Skin epidermis (tissue), 12 donors: ENCODE results near the gene FOXE3.

Experiments
- H3K27ac ChIP-seq, 21 experiments: fragments of 200-600 bp; sonication (generic) in 11 of 21; one replicate each; pipeline ENCODE4 v1.5.0; 2020; ENCODE audit warnings: mild to moderate bottlenecking in 3 of 21, inconsistent platforms in 2 of 21, moderate library complexity in 2 of 21
- H3K4me3 ChIP-seq, 7 experiments: fragments of 200-600 bp; sonication (generic) in 2 of 7; one replicate each; pipeline ENCODE4 v1.5.0; 2020; ENCODE audit warnings: inconsistent platforms in 2 of 7, mild to moderate bottlenecking in 2 of 7, moderate library complexity in 1 of 7

Gene FOXE3

GRCh38 chr1:47415728-47416318 lies at the start of gene FOXE3:
Gene FOXE3 (plus strand): TSS chr1:47416285. CDS start chr1:47416316, 31 bp downstream.
- Histone ChIP-seq H3K4me3 (peak within 1 kb of the TSS in 2 of 7 experiments; percentile 23 to 33), H3K27ac (no peak within 1 kb of the TSS)

DNA sequence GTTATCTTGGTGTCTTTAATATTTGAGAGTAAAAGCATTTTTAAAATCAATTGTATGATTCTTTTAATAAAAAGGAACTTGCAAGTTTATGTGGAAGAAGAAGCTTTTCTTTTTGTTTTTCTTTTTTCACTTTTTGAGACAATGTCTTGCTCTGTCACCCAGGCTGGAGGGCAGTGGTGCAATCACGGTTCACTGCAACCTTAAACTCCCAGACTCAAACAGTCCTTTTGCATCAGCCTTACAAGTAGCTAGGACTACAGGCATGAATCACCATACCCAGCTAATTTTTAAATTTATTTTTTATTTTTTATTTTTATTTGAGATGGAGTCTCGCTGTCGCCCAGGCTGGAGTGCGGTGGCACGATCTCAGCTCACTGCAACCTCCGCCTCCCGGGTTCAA lies 48.4 kb upstream of the FOXE3 start:
- Histone ChIP-seq H3K27ac (no peak overlapping the region), H3K4me3 (no peak overlapping the region)

- no peak overlapping the region for H3K4me3 ChIP-seq
- no peak overlapping the region for H3K27ac ChIP-seq
Observed at GRCh38 chr1:47371016-47371517, 45.0 kb upstream of the FOXE3 start.

GRCh38 chr1:47374501-47374900 lies 41.6 kb upstream of the FOXE3 start:
- H3K27ac ChIP-seq = no peak overlapping the region
- H3K4me3 ChIP-seq = no peak overlapping the region

GRCh38 chr1:47378147-47378546 lies 37.9 kb upstream of the FOXE3 start:
- Histone ChIP-seq H3K27ac (no peak overlapping the region), H3K4me3 (no peak overlapping the region)

GRCh38 chr1:47380699-47381098 lies 35.4 kb upstream of the FOXE3 start:
- no peak overlapping the region for H3K4me3 ChIP-seq
- no peak overlapping the region for H3K27ac ChIP-seq

DNA sequence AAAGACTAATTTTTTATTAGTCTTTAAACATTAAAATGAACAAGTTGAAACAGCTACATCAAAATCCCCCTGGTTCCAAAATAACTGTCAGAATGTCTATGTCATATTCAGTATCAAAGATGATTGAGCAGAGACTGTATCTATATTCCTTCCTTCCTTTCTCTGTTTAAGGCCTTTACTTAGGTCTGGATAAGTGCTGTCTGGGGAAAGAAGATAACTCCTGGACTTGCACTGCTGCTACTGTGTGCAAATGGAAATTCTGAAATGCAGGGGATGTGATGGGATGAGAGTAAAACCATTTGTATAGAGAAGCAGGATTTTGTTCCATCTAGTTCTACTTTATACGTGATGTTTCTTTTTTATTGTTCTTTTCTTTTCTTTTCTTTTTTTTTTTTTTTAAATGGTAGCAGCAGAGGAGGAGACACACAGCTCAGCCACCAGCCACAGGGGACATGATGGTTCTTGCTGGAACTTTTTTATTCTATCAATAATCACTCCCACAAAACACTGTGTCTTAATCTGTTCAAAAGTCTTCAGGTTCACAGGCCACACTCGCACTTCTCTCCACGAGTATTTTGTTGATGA lies 33.6 kb upstream of the FOXE3 start:
- Histone ChIP-seq H3K4me3 (no peak overlapping the region), H3K27ac (no peak overlapping the region)

GRCh38 chr1:47384083-47384482 lies 32.0 kb upstream of the FOXE3 start:
- no peak overlapping the region for H3K4me3 ChIP-seq
- no peak overlapping the region for H3K27ac ChIP-seq

- H3K4me3 ChIP-seq = no peak overlapping the region
- no peak overlapping the region for H3K27ac ChIP-seq
Observed at GRCh38 chr1:47385020-47385419, 31.1 kb upstream of the FOXE3 start.

- Histone ChIP-seq H3K4me3 (no peak overlapping the region), H3K27ac (no peak overlapping the region)
Observed at GRCh38 chr1:47386268-47386667, 29.8 kb upstream of the FOXE3 start.

DNA sequence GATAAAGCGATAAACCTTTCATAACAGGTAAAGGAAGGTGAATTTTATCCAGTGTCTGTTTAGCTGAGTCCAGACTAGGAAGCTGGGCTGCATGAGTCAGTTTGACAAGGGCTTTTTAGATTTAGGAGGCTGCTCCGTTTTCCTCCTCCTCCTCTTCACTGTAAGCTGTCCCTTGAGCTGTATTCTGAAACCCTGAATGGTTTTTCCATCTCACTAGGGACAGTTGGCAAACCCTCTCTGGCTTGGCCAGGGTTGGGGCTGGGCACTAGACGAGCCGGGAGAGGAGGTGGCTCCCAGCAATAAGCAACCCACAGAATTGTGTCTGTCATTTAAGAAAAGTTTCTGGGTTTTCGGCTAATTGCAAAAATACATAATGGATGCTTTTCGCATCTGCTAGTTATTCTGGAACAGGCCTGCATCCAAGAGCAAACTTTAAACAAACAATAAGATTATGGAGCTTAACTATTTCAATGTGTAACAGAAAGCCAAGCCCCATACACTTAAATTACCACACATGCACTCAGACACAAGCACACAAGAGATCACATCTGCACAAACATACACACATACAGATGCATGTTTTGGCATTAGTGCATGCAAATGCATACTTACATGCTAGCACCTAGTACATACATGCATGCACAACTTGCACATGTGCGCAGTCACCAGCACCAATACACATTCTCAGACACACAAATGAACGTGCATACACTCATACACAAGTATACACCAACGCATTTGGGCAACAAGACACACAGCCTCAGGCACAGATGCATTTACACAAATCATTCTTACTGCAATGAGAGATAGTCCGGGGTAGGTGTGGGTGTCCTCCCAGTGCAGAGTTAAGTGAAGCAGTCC lies 27.8 kb upstream of the FOXE3 start:
- H3K4me3 ChIP-seq = no peak overlapping the region
- no peak overlapping the region for H3K27ac ChIP-seq

DNA sequence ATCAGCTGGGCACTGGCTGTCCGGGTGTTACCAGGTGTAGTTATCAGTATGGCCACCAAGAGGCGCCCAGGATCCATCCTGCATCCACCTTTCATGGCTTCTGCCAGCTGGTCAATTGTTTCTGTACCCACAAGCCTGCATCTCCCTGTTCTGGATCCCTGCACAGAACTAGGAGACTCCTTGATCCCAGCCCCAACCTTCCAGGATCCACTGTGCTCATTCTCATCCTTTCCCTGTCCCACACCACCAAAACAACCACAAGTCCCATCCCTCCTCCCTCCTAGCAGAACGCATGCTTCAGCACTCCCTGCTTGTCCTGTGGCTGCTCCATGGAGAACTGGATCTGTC lies 27.2 kb upstream of the FOXE3 start:
- Histone ChIP-seq H3K27ac (no peak overlapping the region), H3K4me3 (no peak overlapping the region)

- H3K27ac ChIP-seq = no peak overlapping the region
- no peak overlapping the region for H3K4me3 ChIP-seq
Observed at GRCh38 chr1:47389731-47390130, 26.4 kb upstream of the FOXE3 start.

GRCh38 chr1:47390843-47391242 lies 25.2 kb upstream of the FOXE3 start:
- no peak overlapping the region for H3K4me3 ChIP-seq
- no peak overlapping the region for H3K27ac ChIP-seq

DNA sequence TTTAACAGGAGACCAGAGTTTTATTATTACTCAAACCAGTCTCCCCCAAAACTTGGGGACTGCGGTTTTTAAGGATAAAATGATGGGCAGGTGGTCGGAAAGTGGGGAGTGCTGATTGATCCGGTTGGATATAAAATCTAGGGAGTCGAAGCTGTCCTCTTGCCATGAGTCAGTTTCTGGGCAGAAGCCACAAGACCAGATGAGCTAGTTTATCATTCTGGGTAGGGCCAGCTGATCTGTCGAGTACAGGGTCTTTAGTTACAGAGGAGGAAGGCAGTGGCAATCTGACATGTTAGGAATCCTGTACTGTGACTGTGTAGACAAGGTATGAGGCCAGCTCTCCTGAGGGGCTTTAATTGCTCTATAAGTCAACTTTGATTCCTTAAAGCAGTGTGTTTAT lies 22.9 kb upstream of the FOXE3 start:
- Histone ChIP-seq H3K4me3 (no peak overlapping the region), H3K27ac (no peak overlapping the region)

GRCh38 chr1:47395433-47395832 lies 20.7 kb upstream of the FOXE3 start:
- Histone ChIP-seq H3K27ac (no peak overlapping the region), H3K4me3 (no peak overlapping the region)

DNA sequence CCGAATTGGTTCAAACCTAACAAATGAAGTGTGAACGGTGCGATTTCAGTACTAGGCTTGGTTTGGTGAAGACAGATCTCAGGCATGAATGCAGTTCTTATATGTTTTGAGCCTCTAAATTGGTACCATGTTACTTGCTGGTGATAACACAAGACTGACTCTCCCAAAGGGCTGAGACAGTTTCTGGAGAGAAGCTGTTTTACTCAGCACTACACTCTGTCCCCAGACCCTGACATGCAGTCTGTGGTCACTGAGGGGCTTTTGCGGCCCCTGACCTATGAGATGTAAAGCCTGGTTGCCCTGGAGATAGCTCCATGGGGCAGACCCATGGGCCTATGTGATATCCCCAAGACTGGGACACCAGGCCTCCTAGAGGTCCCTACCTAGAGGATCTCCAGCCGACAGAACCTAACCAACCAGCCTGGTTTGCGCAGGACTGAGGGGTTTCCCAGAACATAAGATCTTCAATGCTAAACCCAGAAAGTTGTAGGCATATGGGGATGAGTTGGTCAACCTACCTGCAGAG lies 19.4 kb upstream of the FOXE3 start:
- Histone ChIP-seq H3K27ac (no peak overlapping the region), H3K4me3 (no peak overlapping the region)

- H3K4me3 ChIP-seq = no peak overlapping the region
- no peak overlapping the region for H3K27ac ChIP-seq
Observed at GRCh38 chr1:47399138-47399845, 16.8 kb upstream of the FOXE3 start.

- no peak overlapping the region for H3K27ac ChIP-seq
Observed at GRCh38 chr1:47399846-47400155, 16.3 kb upstream of the FOXE3 start.

DNA sequence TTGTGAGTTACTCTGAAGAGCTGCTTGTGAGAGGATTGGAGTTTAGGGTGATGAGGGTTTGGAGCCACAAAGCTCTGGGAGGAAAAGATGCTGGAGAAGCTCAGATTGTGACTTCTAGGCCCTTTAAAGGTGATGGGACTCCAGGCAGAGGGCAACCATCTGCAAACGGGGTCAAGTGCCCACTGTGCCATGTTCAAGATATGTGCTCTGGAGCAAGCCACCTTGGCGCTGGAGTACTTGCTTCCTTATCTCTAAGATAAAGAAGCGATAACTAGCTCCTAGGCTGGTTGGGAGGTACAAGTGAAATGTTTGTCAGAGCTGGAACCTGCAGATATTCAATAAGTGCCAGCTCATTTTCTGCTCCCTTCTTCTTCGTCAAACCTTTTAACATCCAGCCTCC lies 14.3 kb upstream of the FOXE3 start:
- no peak overlapping the region for H3K27ac ChIP-seq
- no peak overlapping the region for H3K4me3 ChIP-seq

More at GRCh38 chr1:47399846-47400155, 16.3 kb upstream of the FOXE3 start:
- no peak overlapping the region for H3K4me3 ChIP-seq
